IgD-negative memory B cell (primary cell): Measurements from ENCODE around the gene MYD88. TPM values are rescaled to one million over a fixed set of nuclear protein-coding genes. Genes with fewer than 3 reads are reported as not detected.
A peak's percentile ranks its signal among the peaks of the same experiment; 100 is the strongest.

ENCODE experiments used
- H3K27ac Mint-ChIP-seq, 3 donors: one replicate each; pipeline ENCODE4 v1.8.0; 2020 to 2022; ENCODE audit warnings: mild to moderate bottlenecking in 3 of 3, mixed read lengths in 3 of 3, moderate library complexity in 1 of 3
- H3K27me3 Mint-ChIP-seq: one replicate; pipeline ENCODE4 v1.8.0; 2021; ENCODE audit warnings: mixed read lengths
- H3K36me3 Mint-ChIP-seq: one replicate; pipeline ENCODE4 v1.8.0; 2020; ENCODE audit warnings: mild to moderate bottlenecking, mixed read lengths
- H3K4me1 Mint-ChIP-seq, 3 donors: one replicate each; pipeline ENCODE4 v1.8.0; 2020 to 2022; ENCODE audit warnings: mixed read lengths in 3 of 3, mild to moderate bottlenecking in 1 of 3
- H3K4me3 Mint-ChIP-seq, 4 donors: one replicate each; pipeline ENCODE4 v1.8.0; 2020 to 2022; ENCODE audit warnings: mild to moderate bottlenecking in 4 of 4, mixed read lengths in 4 of 4, moderate library complexity in 3 of 4
- H3K9me3 Mint-ChIP-seq, 3 donors: one replicate each; pipeline ENCODE4 v1.8.0; 2020 to 2021; ENCODE audit warnings: mixed read lengths in 3 of 3, mild to moderate bottlenecking in 1 of 3
- polyA plus RNA-seq: library from polyadenylated mRNA; unstranded; fragments of 300-500 nt; fragmentation: Illumina TruSeq; gene quantifications from one replicate; pipeline ENCODE4 v1.2.3, GENCODE V29; 2021

MYD88 gene
- polyA plus RNA-seq, 1 donor from 2014 or later: 83.0 TPM

- no peaks in the 10 kb centered on the region for H3K9me3 Mint-ChIP-seq
- peaks cover 3% of the 10 kb centered on the region for H3K36me3 Mint-ChIP-seq
- H3K4me1 Mint-ChIP-seq: peaks cover 28 to 39% (median 36%) of the 10 kb centered on the region in 3 donors
- H3K27ac Mint-ChIP-seq: peak overlapping the region in 2 of 3 donors; percentile 65 to 86
- H3K27me3 Mint-ChIP-seq: no peaks in the 10 kb centered on the region
- H3K4me3 Mint-ChIP-seq: peak overlapping the region in 3 of 4 donors; percentile 4 to 84 (median 58)
Measured at GRCh38 chr3:38168151-38169026, 29.9 kb downstream of the MYD88 start.

- H3K27ac Mint-ChIP-seq: peak overlapping the region in 2 of 3 donors; percentile 35 to 86
- peaks cover 3% of the 10 kb centered on the region for H3K36me3 Mint-ChIP-seq
- no peaks in the 10 kb centered on the region for H3K9me3 Mint-ChIP-seq
- peak overlapping the region in 1 of 4 donors; percentile 84 for H3K4me3 Mint-ChIP-seq
- peaks cover 32 to 45% (median 42%) of the 10 kb centered on the region in 3 donors for H3K4me1 Mint-ChIP-seq
- no peaks in the 10 kb centered on the region for H3K27me3 Mint-ChIP-seq
Measured at GRCh38 chr3:38169027-38169317, 30.5 kb downstream of the MYD88 start.

GRCh38 chr3:38170722-38171121, 32.3 kb downstream of the MYD88 start:
- H3K36me3 Mint-ChIP-seq: peaks cover 3% of the 10 kb centered on the region
- peak overlapping the region in 1 of 3 donors; percentile 16 for H3K27ac Mint-ChIP-seq
- H3K4me1 Mint-ChIP-seq: peaks cover 40 to 56% (median 51%) of the 10 kb centered on the region in 3 donors
- H3K4me3 Mint-ChIP-seq: peak overlapping the region in 2 of 4 donors; percentile 28 to 52
- no peaks in the 10 kb centered on the region for H3K9me3 Mint-ChIP-seq
- no peaks in the 10 kb centered on the region for H3K27me3 Mint-ChIP-seq

GRCh38 chr3:38171622-38172021, 33.2 kb downstream of the MYD88 start:
- Mint-ChIP-seq H3K4me3 (no peak overlapping the region), H3K9me3 (no peaks in the 10 kb centered on the region), H3K27me3 (no peaks in the 10 kb centered on the region), H3K27ac (no peak overlapping the region), H3K36me3 (peaks cover 2% of the 10 kb centered on the region), H3K4me1 (peaks cover 36 to 58% (median 48%) of the 10 kb centered on the region in 3 donors)

GRCh38 chr3:38173834-38174418, 35.5 kb downstream of the MYD88 start:
- Mint-ChIP-seq H3K9me3 (no peaks in the 10 kb centered on the region), H3K36me3 (peaks cover 7% of the 10 kb centered on the region), H3K4me3 (peak overlapping the region in 3 of 4 donors; percentile 13 to 32 (median 16)), H3K4me1 (peaks cover 29 to 43% (median 37%) of the 10 kb centered on the region in 3 donors), H3K27me3 (no peaks in the 10 kb centered on the region), H3K27ac (peak overlapping the region in 2 of 3 donors; percentile 54 to 67)

- Mint-ChIP-seq H3K4me3 (no peak overlapping the region), H3K27me3 (no peaks in the 10 kb centered on the region), H3K4me1 (peaks cover 27 to 40% (median 35%) of the 10 kb centered on the region in 3 donors), H3K36me3 (peaks cover 12% of the 10 kb centered on the region), H3K27ac (no peak overlapping the region), H3K9me3 (no peaks in the 10 kb centered on the region)
Measured at GRCh38 chr3:38177181-38177580, 38.7 kb downstream of the MYD88 start.

- no peak overlapping the region for H3K4me3 Mint-ChIP-seq
- H3K27me3 Mint-ChIP-seq: no peaks in the 10 kb centered on the region
- H3K9me3 Mint-ChIP-seq: peaks cover 2 to 5% (median 2%) of the 10 kb centered on the region in 3 donors
- no peak overlapping the region for H3K27ac Mint-ChIP-seq
- H3K4me1 Mint-ChIP-seq: peaks cover 0 to 5% (median 0%) of the 10 kb centered on the region in 3 donors
- peaks cover 12% of the 10 kb centered on the region for H3K36me3 Mint-ChIP-seq
Measured at GRCh38 chr3:38186781-38187180, 48.3 kb downstream of the MYD88 start.

- Mint-ChIP-seq H3K27me3 (no peaks in the 10 kb centered on the region), H3K36me3 (peaks cover 14% of the 10 kb centered on the region), H3K4me3 (no peak overlapping the region), H3K27ac (no peak overlapping the region), H3K4me1 (no peaks in the 10 kb centered on the region), H3K9me3 (peaks cover 0 to 5% (median 2%) of the 10 kb centered on the region in 3 donors)
Measured at GRCh38 chr3:38190481-38190881, 52.0 kb downstream of the MYD88 start.

Other genes with a start within 250 kb of the MYD88 start
- gene VILL, start 147.9 kb upstream of the MYD88 start, polyA plus RNA-seq: 14.9 TPM
- gene PLCD1, start 109.0 kb upstream of the MYD88 start, polyA plus RNA-seq: 4.6 TPM
- 0.28 TPM for gene DLEC1, start 99.5 kb upstream of the MYD88 start, polyA plus RNA-seq
- gene ACAA1, start 1.5 kb upstream of the MYD88 start, polyA plus RNA-seq: 41.8 TPM
- 13.0 TPM for gene OXSR1, start 26.9 kb downstream of the MYD88 start, polyA plus RNA-seq
- not detected for gene SLC22A13, start 127.2 kb downstream of the MYD88 start, polyA plus RNA-seq
- gene SLC22A14, start 143.6 kb downstream of the MYD88 start, polyA plus RNA-seq: not detected
- 0.28 TPM for gene XYLB, start 208.1 kb downstream of the MYD88 start, polyA plus RNA-seq